Measurements from ENCODE around the gene YWHAG. TPM values are rescaled to one million over a fixed set of nuclear protein-coding genes. Genes with fewer than 3 reads are reported as not detected.
"Not testable (repeated sequence)": the region's sequence is repeated elsewhere in the genome, so short reads cannot be mapped to it uniquely, and the experiment has no call there.

The YWHAG gene
- total RNA-seq, 1 donor: 121 TPM

- Histone ChIP-seq H3K4me3 (ENCODE audit: insufficient read depth, low read length) (peak overlapping the region; percentile 65), H3K79me2 (ENCODE audit: insufficient read depth, low read length) (no peaks in the 10 kb centered on the region), H3K36me3 (ENCODE audit: insufficient read depth, low read length) (no peaks in the 10 kb centered on the region), H3K4me1 (ENCODE audit: insufficient read depth, low read length) (peaks cover 51% of the 10 kb centered on the region), H3K27ac (ENCODE audit: low read depth, low read length) (peak overlapping the region; percentile 90), H3K9me3 (ENCODE audit: low read depth, low read length) (no peaks in the 10 kb centered on the region), H3K27me3 (ENCODE audit: insufficient read depth, low read length) (no peaks in the 10 kb centered on the region), H4K20me1 (ENCODE audit: insufficient read depth, low read length) (no peaks in the 10 kb centered on the region), H2AFZ (ENCODE audit: low read length) (peak overlapping the region; percentile 77), H3K4me2 (ENCODE audit: insufficient read depth, low read length) (peak overlapping the region; percentile 77)
- peak; percentile 93 for DNase-seq (ENCODE audit: insufficient read length, low spot score, missing footprints)
- no peak for TF ChIP-seq CTCF (IDR thresholded peaks at IDR 0.05; ENCODE audit: extremely low read depth, low read depth, low read length)
Observed at GRCh38 chr7:76294344-76295024, 64.3 kb downstream of the YWHAG start.

GRCh38 chr7:76293407-76293901 is 65.3 kb downstream of the YWHAG start:
- peak overlapping the region; percentile 90 for H3K27ac ChIP-seq (ENCODE audit: low read depth, low read length)
- no peak overlapping the region for H2AFZ ChIP-seq (ENCODE audit: low read length)
- H3K4me2 ChIP-seq (ENCODE audit: insufficient read depth, low read length): no peak overlapping the region
- DNase-seq (ENCODE audit: insufficient read length, low spot score, missing footprints): peak; percentile 9
- H3K9me3 ChIP-seq (ENCODE audit: low read depth, low read length): no peaks in the 10 kb centered on the region
- H4K20me1 ChIP-seq (ENCODE audit: insufficient read depth, low read length): no peaks in the 10 kb centered on the region
- no peak overlapping the region for H3K4me3 ChIP-seq (ENCODE audit: insufficient read depth, low read length)
- no peaks in the 10 kb centered on the region for H3K27me3 ChIP-seq (ENCODE audit: insufficient read depth, low read length)
- H3K4me1 ChIP-seq (ENCODE audit: insufficient read depth, low read length): peaks cover 51% of the 10 kb centered on the region
- H3K79me2 ChIP-seq (ENCODE audit: insufficient read depth, low read length): no peaks in the 10 kb centered on the region
- no peak for TF ChIP-seq CTCF (IDR thresholded peaks at IDR 0.05; ENCODE audit: extremely low read depth, low read depth, low read length)
- H3K36me3 ChIP-seq (ENCODE audit: insufficient read depth, low read length): no peaks in the 10 kb centered on the region

GRCh38 chr7:76292911-76293310 is 65.9 kb downstream of the YWHAG start:
- peaks cover 51% of the 10 kb centered on the region for H3K4me1 ChIP-seq (ENCODE audit: insufficient read depth, low read length)
- not testable (repeated sequence) for H4K20me1 ChIP-seq (ENCODE audit: insufficient read depth, low read length); H3K79me2 ChIP-seq (ENCODE audit: insufficient read depth, low read length); DNase-seq (ENCODE audit: insufficient read length, low spot score, missing footprints); H3K4me3 ChIP-seq (ENCODE audit: insufficient read depth, low read length); H3K27ac ChIP-seq (ENCODE audit: low read depth, low read length); H3K36me3 ChIP-seq (ENCODE audit: insufficient read depth, low read length); H2AFZ ChIP-seq (ENCODE audit: low read length); H3K4me2 ChIP-seq (ENCODE audit: insufficient read depth, low read length); H3K27me3 ChIP-seq (ENCODE audit: insufficient read depth, low read length); H3K9me3 ChIP-seq (ENCODE audit: low read depth, low read length)

- H3K4me3 ChIP-seq (ENCODE audit: insufficient read depth, low read length): peak overlapping the region; percentile 55
- H3K27ac ChIP-seq (ENCODE audit: low read depth, low read length): peak overlapping the region; percentile 84
- H3K79me2 ChIP-seq (ENCODE audit: insufficient read depth, low read length): no peaks in the 10 kb centered on the region
- H3K27me3 ChIP-seq (ENCODE audit: insufficient read depth, low read length): no peaks in the 10 kb centered on the region
- no peak for DNase-seq (ENCODE audit: insufficient read length, low spot score, missing footprints)
- H3K4me2 ChIP-seq (ENCODE audit: insufficient read depth, low read length): peak overlapping the region; percentile 72
- H2AFZ ChIP-seq (ENCODE audit: low read length): peak overlapping the region; percentile 86
- H3K9me3 ChIP-seq (ENCODE audit: low read depth, low read length): no peaks in the 10 kb centered on the region
- no peaks in the 10 kb centered on the region for H3K36me3 ChIP-seq (ENCODE audit: insufficient read depth, low read length)
- no peak for TF ChIP-seq CTCF (IDR thresholded peaks at IDR 0.05; ENCODE audit: extremely low read depth, low read depth, low read length)
- H3K4me1 ChIP-seq (ENCODE audit: insufficient read depth, low read length): peaks cover 44% of the 10 kb centered on the region
- no peaks in the 10 kb centered on the region for H4K20me1 ChIP-seq (ENCODE audit: insufficient read depth, low read length)
Observed at GRCh38 chr7:76292213-76292573, 66.6 kb downstream of the YWHAG start.

All from osteoblast (primary cell).